Keratinocyte (primary cell): Measurements from ENCODE around the gene RPS19BP1.

ENCODE experiments used
- EZH2 ChIP-seq: IDR thresholded peaks from one replicate; pipeline ENCODE4 v1.6.1; 2012; ENCODE audit warnings: inconsistent platforms, mild to moderate bottlenecking, low read length, moderate library complexity
- TF ChIP-seq, protein P1 (sequence below), 3 experiments: IDR thresholded peaks in 1 of 3; conservative IDR thresholded peaks in 1 of 3; optimal IDR thresholded peaks in 1 of 3; 2 replicates in 2 of 3; 3 replicates in 1 of 3; pipeline versions ENCODE3 to v1.5.1; 2011; ENCODE audit warnings: low read length in 3 of 3, mild to moderate bottlenecking in 3 of 3, moderate library complexity in 2 of 3, control low read depth in 1 of 3, inconsistent platforms in 1 of 3; ENCODE audit not compliant: insufficient read depth in 2 of 3; ENCODE audit errors: extremely low read depth in 1 of 3

DNA sequence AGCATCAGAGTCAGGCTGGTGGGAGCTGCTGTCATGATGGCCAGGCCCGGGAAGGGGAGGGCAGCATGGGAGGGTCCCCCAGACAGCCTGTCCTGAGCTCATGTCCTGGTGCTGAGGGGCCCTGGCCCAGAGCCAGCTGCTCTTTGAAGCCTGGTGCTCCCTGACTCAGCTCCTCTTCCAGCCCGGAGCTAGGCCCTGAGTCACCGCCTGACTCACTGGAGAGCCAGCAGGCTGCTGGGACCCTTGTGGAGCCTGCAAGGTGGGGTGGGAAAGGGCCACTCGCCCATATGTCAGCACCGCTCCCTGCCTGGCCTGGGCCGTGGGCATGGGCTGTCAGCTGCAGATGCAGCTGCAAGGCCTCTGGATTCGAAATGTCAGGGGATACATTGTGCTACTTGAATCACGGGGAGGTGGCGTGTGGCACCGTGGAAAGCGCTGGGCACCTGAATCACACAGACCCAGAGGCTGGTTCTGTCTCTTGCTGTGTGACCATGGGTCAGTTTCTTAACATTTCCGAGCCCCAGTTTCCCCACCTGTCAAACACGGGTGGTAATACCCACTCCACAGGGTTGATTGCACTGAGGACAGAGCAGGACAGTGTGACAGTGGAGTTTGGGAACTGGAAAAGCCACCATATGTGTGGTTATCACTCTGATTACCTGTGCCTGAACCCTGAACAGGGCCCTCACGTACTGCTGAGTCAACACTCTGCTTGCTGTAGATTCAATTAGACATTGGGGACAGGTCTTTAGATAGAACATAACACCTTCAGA is 42.4 kb upstream of the RPS19BP1 start:
- TF ChIP-seq, protein P1, sequence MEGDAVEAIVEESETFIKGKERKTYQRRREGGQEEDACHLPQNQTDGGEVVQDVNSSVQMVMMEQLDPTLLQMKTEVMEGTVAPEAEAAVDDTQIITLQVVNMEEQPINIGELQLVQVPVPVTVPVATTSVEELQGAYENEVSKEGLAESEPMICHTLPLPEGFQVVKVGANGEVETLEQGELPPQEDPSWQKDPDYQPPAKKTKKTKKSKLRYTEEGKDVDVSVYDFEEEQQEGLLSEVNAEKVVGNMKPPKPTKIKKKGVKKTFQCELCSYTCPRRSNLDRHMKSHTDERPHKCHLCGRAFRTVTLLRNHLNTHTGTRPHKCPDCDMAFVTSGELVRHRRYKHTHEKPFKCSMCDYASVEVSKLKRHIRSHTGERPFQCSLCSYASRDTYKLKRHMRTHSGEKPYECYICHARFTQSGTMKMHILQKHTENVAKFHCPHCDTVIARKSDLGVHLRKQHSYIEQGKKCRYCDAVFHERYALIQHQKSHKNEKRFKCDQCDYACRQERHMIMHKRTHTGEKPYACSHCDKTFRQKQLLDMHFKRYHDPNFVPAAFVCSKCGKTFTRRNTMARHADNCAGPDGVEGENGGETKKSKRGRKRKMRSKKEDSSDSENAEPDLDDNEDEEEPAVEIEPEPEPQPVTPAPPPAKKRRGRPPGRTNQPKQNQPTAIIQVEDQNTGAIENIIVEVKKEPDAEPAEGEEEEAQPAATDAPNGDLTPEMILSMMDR (optimal IDR thresholded peaks at IDR 0.05 in 1 of 3, IDR thresholded peaks at IDR 0.05 in 1 of 3, conservative IDR thresholded peaks at IDR 0.05 in 1 of 3; ENCODE audit: extremely low read depth in 1 of 3, insufficient read depth in 2 of 3, low read length in 3 of 3) = no peak
- no peak for TF ChIP-seq EZH2
